H9 (cell line): ENCODE measurements around the gene RPAIN. TPM values are rescaled to one million over a fixed set of nuclear protein-coding genes. Genes with fewer than 3 reads are reported as not detected.

Experiments
- DNase-seq: peaks from one replicate; pipeline ENCODE4 v3.0.0-alpha.2; 2017
- H2AFZ ChIP-seq: one replicate; pipeline ENCODE4 v1.6.1; 2013; ENCODE audit warnings: mild to moderate bottlenecking, low read length, control low read depth, moderate library complexity
- H2AK5ac ChIP-seq: 2 replicates; pipeline ENCODE4 v1.6.1; 2013; ENCODE audit warnings: low read length, control low read depth, mixed read lengths; ENCODE audit not compliant: insufficient read length
- H2BK120ac ChIP-seq: one replicate; pipeline ENCODE4 v1.6.1; 2013; ENCODE audit warnings: low read depth, mild to moderate bottlenecking, low read length, control low read depth, inconsistent platforms; ENCODE audit not compliant: poor library complexity, severe bottlenecking
- H2BK12ac ChIP-seq: 2 replicates; pipeline ENCODE4 v1.6.1; 2013; ENCODE audit warnings: low read length, control low read depth, mixed read lengths, low read depth; ENCODE audit not compliant: insufficient read length
- H2BK15ac ChIP-seq: 2 replicates; pipeline ENCODE4 v1.6.1; 2013; ENCODE audit warnings: low read depth, low read length, control low read depth
- H2BK20ac ChIP-seq: one replicate; pipeline ENCODE4 v1.6.1; 2013; ENCODE audit warnings: low read depth, mild to moderate bottlenecking, low read length, control low read depth, inconsistent platforms; ENCODE audit not compliant: poor library complexity, severe bottlenecking
- H2BK5ac ChIP-seq: 2 replicates; pipeline ENCODE4 v1.6.1; 2013; ENCODE audit warnings: low read length, control low read depth, mixed read lengths; ENCODE audit not compliant: insufficient read length
- H3K14ac ChIP-seq: 2 replicates; pipeline ENCODE4 v1.6.1; 2013; ENCODE audit warnings: low read length, control low read depth; ENCODE audit not compliant: insufficient read depth
- H3K18ac ChIP-seq: 2 replicates; pipeline ENCODE4 v1.6.1; 2013; ENCODE audit warnings: low read depth, mild to moderate bottlenecking, mixed read lengths, low read length, control low read depth; ENCODE audit not compliant: insufficient read length
- H3K23ac ChIP-seq: 2 replicates; pipeline ENCODE4 v1.6.1; 2013; ENCODE audit warnings: low read length, control low read depth, mixed read lengths, low read depth; ENCODE audit not compliant: insufficient read length
- H3K23me2 ChIP-seq: 2 replicates; pipeline ENCODE4 v1.6.1; 2013; ENCODE audit warnings: low read depth, mild to moderate bottlenecking, mixed read lengths, low read length, control low read depth; ENCODE audit not compliant: insufficient read length, poor library complexity, severe bottlenecking
- H3K27ac ChIP-seq: 2 replicates; pipeline ENCODE4 v1.5.1; 2013; ENCODE audit warnings: low read length, control low read depth, mixed read lengths, low read depth; ENCODE audit not compliant: insufficient read length
- H3K27me3 ChIP-seq: 2 replicates; pipeline ENCODE4 v1.6.1; 2013; ENCODE audit warnings: low read length, control low read depth, inconsistent platforms; ENCODE audit not compliant: insufficient read depth
- H3K4ac ChIP-seq: 2 replicates; pipeline ENCODE4 v1.6.1; 2013; ENCODE audit warnings: low read depth, mild to moderate bottlenecking, control low read depth, inconsistent platforms, low read length, moderate library complexity
- H3K4me1 ChIP-seq: 2 replicates; pipeline ENCODE4 v1.6.1; 2013; ENCODE audit warnings: low read length, control low read depth, inconsistent platforms; ENCODE audit not compliant: insufficient read depth
- H3K4me2 ChIP-seq: 2 replicates; pipeline ENCODE4 v1.6.1; 2013; ENCODE audit warnings: low read length, control low read depth, mixed read lengths; ENCODE audit not compliant: insufficient read length, insufficient read depth
- H3K56ac ChIP-seq: 2 replicates; pipeline ENCODE4 v1.6.1; 2013; ENCODE audit warnings: low read depth, mild to moderate bottlenecking, mixed read lengths, low read length, control low read depth; ENCODE audit not compliant: insufficient read length
- H3K79me1 ChIP-seq: 2 replicates; pipeline ENCODE4 v1.6.1; 2013; ENCODE audit warnings: low read depth, mild to moderate bottlenecking, moderate library complexity, low read length, control low read depth, inconsistent platforms; ENCODE audit not compliant: insufficient read depth, poor library complexity, severe bottlenecking
- H3K79me2 ChIP-seq: 2 replicates; pipeline ENCODE4 v1.6.1; 2013; ENCODE audit warnings: low read length, control low read depth, inconsistent platforms; ENCODE audit not compliant: insufficient read depth
- H3K9ac ChIP-seq: 2 replicates; pipeline ENCODE4 v1.6.1; 2013; ENCODE audit warnings: low read length, control low read depth, mixed read lengths; ENCODE audit not compliant: insufficient read length; ENCODE audit errors: extremely low read depth
- H3K9me3 ChIP-seq: one replicate; pipeline ENCODE4 v1.6.1; 2013; ENCODE audit warnings: low read depth, low read length, inconsistent platforms; ENCODE audit not compliant: control insufficient read depth
- H3T11ph ChIP-seq: one replicate; pipeline ENCODE4 v1.6.1; 2013; ENCODE audit warnings: mild to moderate bottlenecking, low read length, control low read depth, inconsistent platforms
- H4K20me1 ChIP-seq: one replicate; pipeline ENCODE4 v1.6.1; 2013; ENCODE audit not compliant: control insufficient read depth, insufficient read length, insufficient read depth
- H4K5ac ChIP-seq: 2 replicates; pipeline ENCODE4 v1.6.1; 2013; ENCODE audit warnings: low read depth, mild to moderate bottlenecking, mixed read lengths, low read length, control low read depth; ENCODE audit not compliant: insufficient read length
- H4K8ac ChIP-seq: replicated peaks from 2 replicates; pipeline ENCODE4 v1.6.1; 2013; ENCODE audit warnings: low read length, control low read depth, mixed read lengths, low read depth; ENCODE audit not compliant: insufficient read length
- H4K91ac ChIP-seq: 2 replicates; pipeline ENCODE4 v1.6.1; 2013; ENCODE audit warnings: low read depth, mild to moderate bottlenecking, moderate library complexity, mixed read lengths, low read length, control low read depth; ENCODE audit not compliant: insufficient read length
- H3K27ac Mint-ChIP-seq, 3 experiments: 2 replicates in 2 of 3; 3 replicates in 1 of 3; pipeline ENCODE4 v1.8.0; 2020 to 2021; ENCODE audit warnings: mixed read lengths in 3 of 3, mild to moderate bottlenecking in 1 of 3, moderate library complexity in 1 of 3
- H3K27me3 Mint-ChIP-seq: 2 replicates; pipeline ENCODE4 v1.8.0; 2021; ENCODE audit warnings: low read depth, mild to moderate bottlenecking, moderate library complexity, mixed read lengths
- H3K36me3 Mint-ChIP-seq, 3 experiments: 2 replicates in 2 of 3; 3 replicates in 1 of 3; pipeline ENCODE4 v1.8.0; 2020 to 2021; ENCODE audit warnings: low read depth in 3 of 3, mixed read lengths in 3 of 3; ENCODE audit not compliant: insufficient read depth in 1 of 3
- H3K4me1 Mint-ChIP-seq, 2 experiments: 2 replicates each; pipeline ENCODE4 v1.8.0; 2020; ENCODE audit warnings: mixed read lengths in 2 of 2
- H3K4me3 Mint-ChIP-seq, 2 experiments: 2 replicates in 1 of 2; 3 replicates in 1 of 2; pipeline ENCODE4 v1.8.0; 2020 to 2021; ENCODE audit warnings: mild to moderate bottlenecking in 2 of 2, mixed read lengths in 2 of 2, moderate library complexity in 1 of 2
- H3K9me3 Mint-ChIP-seq, 2 experiments: 2 replicates in 1 of 2; 3 replicates in 1 of 2; pipeline ENCODE4 v1.8.0; 2020; ENCODE audit warnings: mild to moderate bottlenecking in 2 of 2, mixed read lengths in 2 of 2, moderate library complexity in 1 of 2
- CTCF ChIP-seq: fragments of 200-600 bp; sonication (generic); conservative IDR thresholded peaks from 3 replicates; pipeline ENCODE4 v1.8.0; 2021; ENCODE audit warnings: antibody characterized with exemption, mild to moderate bottlenecking
- WGBS: extraction: QIAGEN DNeasy Blood & Tissue Kit; methylation state at CpG from one replicate; pipeline ENCODE4 v1.1.7; 2013; ENCODE audit warnings: missing lambda C conversion rate, low lambda C conversion rate, mixed read lengths; ENCODE audit not compliant: insufficient read length; ENCODE audit errors: extremely low coverage; 5-methylcytosine and 5-hydroxymethylcytosine counted together
- total RNA-seq: library from RNA; stranded (reverse); gene quantifications from 2 replicates; pipeline ENCODE4 v1.2.1, GENCODE V29; 2021

Gene RPAIN
- total RNA-seq, 1 experiment from 2014 or later, result 78.9 TPM

DNA sequence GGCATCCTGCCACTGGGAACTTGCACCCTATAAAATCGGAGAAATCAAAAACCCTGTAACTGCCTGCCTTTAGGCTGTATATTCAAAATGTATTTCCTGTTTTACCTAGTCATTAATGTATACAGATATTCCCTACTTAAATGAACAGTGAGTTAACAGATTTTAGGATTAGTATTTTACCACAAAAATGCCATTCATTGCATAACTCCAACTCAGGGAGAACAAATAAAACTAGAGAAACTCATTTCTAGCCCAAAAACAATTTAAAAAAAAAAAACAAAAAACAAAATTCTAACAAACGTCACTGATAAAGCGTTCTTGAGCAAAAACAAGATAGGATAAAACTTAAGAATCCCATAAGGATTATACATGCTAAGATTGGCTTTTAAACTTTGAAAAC, 52.5 kb downstream of the RPAIN start:
- no peak for TF ChIP-seq CTCF
- H3K4me2 ChIP-seq, result no peak overlapping the region
- H2BK15ac ChIP-seq, result no peak overlapping the region
- no peak for DNase-seq
- no peak overlapping the region for H3K18ac ChIP-seq
- Mint-ChIP-seq H3K36me3 (peaks cover 17 to 42% (median 32%) of the 10 kb centered on the region in 3 experiments), H3K4me3 (no peak overlapping the region), H3K27me3 (no peaks in the 10 kb centered on the region; the same call in 1 of the 2 replicates), H3K4me1 (peaks cover 0 to 5% of the 10 kb centered on the region in 2 experiments; a peak in 2 of 4 replicates), H3K27ac (no peak overlapping the region), H3K9me3 (no peaks in the 10 kb centered on the region)
- no peak overlapping the region for H2BK5ac ChIP-seq
- H3K23ac ChIP-seq, result no peak overlapping the region
- H2BK12ac ChIP-seq, result no peak overlapping the region
- no peaks in the 10 kb centered on the region for H3K4me1 ChIP-seq
- H3K79me1 ChIP-seq, result no peaks in the 10 kb centered on the region
- no peaks in the 10 kb centered on the region for H3K9me3 ChIP-seq
- H3K27ac ChIP-seq, result no peak overlapping the region
- no peak overlapping the region for H2BK120ac ChIP-seq
- peaks cover 8% of the 10 kb centered on the region; the same call in 1 of the 2 replicates for H3K79me2 ChIP-seq
- no peaks in the 10 kb centered on the region for H4K20me1 ChIP-seq
- H4K5ac ChIP-seq, result no peak overlapping the region
- H2AK5ac ChIP-seq, result no peak overlapping the region
- H2AFZ ChIP-seq, result no peak overlapping the region
- no peak overlapping the region for H3T11ph ChIP-seq
- no peak overlapping the region for H3K4ac ChIP-seq
- no peak overlapping the region for H3K9ac ChIP-seq
- H3K14ac ChIP-seq, result no peak overlapping the region
- peaks cover 9% of the 10 kb centered on the region for H3K23me2 ChIP-seq
- H4K91ac ChIP-seq, result no peak overlapping the region
- H3K56ac ChIP-seq, result no peak overlapping the region
- H4K8ac ChIP-seq, result no peak overlapping the region
- no peak overlapping the region for H2BK20ac ChIP-seq
- WGBS, result no CpG with 5 or more reads among the region's 3 CpGs
- no peaks in the 10 kb centered on the region for H3K27me3 ChIP-seq
